ENCODE results near the gene KCNJ3.
"Not testable (repeated sequence)": the region's sequence is repeated elsewhere in the genome, so short reads cannot be mapped to it uniquely, and the experiment has no call there.

KCNJ3 gene

GRCh38 chr2:154850532-154850931 lies 152.0 kb downstream of the KCNJ3 start:
- no peak for DNase-seq

- no peak for DNase-seq
Observed at GRCh38 chr2:154855138-154855537, 156.6 kb downstream of the KCNJ3 start.

DNA sequence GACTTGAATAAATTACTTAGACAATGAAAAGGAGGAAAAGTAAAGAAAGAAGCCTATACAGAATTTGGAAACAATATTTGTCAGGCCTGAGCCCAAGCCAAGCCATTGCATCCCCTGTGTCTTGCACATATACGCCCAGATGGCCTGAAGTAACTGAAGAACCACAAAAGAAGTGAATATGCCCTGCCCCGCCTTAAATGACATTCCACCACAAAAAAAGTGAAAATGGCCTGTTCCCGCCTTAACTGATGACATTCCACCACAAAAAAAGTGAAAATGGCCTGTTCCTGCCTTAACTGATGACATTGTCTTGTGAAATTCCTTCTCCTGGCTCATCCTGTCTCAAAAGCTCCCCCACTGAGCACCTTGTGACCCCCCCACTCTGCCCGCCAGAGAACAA lies 168.7 kb downstream of the KCNJ3 start:
- DNase-seq: not testable (repeated sequence)

DNA sequence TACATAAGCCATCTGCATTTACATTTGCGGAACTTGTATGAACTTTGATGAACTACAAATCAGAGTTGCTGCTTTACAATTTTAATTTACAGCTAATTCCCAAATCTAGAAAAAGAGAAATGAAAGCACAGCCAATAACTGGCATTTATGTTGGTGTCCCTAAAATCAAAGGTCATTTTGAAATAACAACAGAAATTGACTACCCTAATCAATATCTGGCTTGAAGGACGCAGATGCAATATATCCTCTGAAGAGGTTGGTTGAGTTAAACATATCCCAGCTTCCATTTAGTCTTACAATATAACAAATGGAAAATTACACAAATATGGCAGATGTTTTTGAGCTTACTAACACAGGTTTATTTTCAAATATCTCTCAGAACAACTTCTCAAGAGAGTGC lies 177.5 kb downstream of the KCNJ3 start:
- no peak for DNase-seq

GRCh38 chr2:154882725-154883124 lies 184.2 kb downstream of the KCNJ3 start:
- DNase-seq: no peak

- no peak for DNase-seq
Observed at GRCh38 chr2:154886316-154886715, 187.8 kb downstream of the KCNJ3 start.

DNA sequence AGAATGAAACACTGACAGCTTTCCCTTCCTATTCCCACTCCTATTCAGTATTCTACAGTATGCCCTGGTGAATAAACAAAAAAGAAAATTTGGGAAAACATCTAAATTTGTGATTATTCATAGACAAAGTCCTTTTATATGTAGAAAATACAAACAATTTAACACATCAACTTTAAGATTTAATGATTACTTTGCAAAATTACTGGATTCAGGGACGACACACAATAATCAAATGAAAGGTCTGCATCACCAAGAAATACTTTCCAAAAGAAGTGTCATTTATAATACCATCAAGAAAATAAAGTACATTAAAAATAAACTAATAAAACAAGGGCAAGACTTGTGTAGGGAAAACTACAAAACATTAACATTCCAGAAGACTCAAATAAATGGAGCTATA lies 199.8 kb downstream of the KCNJ3 start:
- no peak for DNase-seq

- DNase-seq: no peak
Observed at GRCh38 chr2:154901063-154901462, 202.6 kb downstream of the KCNJ3 start.
